Tibial artery (tissue), 4 donors: ENCODE measurements around the gene LYPD3.
"Not testable (repeated sequence)": the region's sequence is repeated elsewhere in the genome, so short reads cannot be mapped to it uniquely, and the experiment has no call there.

Source experiments
- DNase-seq, 2 donors: peaks; one replicate each; pipeline ENCODE4 v3.0.0-alpha.2; 2019
- H3K27ac ChIP-seq, 2 donors: fragments of 200-600 bp; sonication (generic) in 1 of 2; 1 replicate in 1 of 2; 2 replicates in 1 of 2; pipeline ENCODE4 v1.5.1; 2018 to 2019; ENCODE audit warnings: mild to moderate bottlenecking in 1 of 2
- H3K27me3 ChIP-seq, 2 donors: fragments of 200-600 bp; sonication (generic) in 1 of 2; one replicate each; pipeline versions ENCODE4 v1.5.1 to v1.6.0; 2016 to 2019
- H3K36me3 ChIP-seq, 3 donors: fragments of 200-600 bp; sonication (generic) in 2 of 3; one replicate each; pipeline ENCODE4 v1.5.1; 2016 to 2019; ENCODE audit warnings: mild to moderate bottlenecking in 2 of 3
- H3K4me1 ChIP-seq, 4 donors: fragments of 200-600 bp; sonication (generic) in 2 of 4; 1 replicate in 3 of 4; 2 replicates in 1 of 4; pipeline ENCODE4 v1.5.1; 2016 to 2019
- H3K4me3 ChIP-seq, 2 donors: fragments of 200-600 bp; sonication (generic) in 1 of 2; 1 replicate in 1 of 2; 2 replicates in 1 of 2; pipeline ENCODE4 v1.5.1; 2018 to 2019; ENCODE audit warnings: mild to moderate bottlenecking in 2 of 2
- H3K9me3 ChIP-seq, 3 donors: fragments of 200-600 bp; sonication (generic) in 1 of 3; one replicate each; pipeline ENCODE4 v1.5.1; 2016 to 2019
- CTCF ChIP-seq, 2 experiments: fragments of 200-600 bp in 1 of 2; fragments of 450-650 bp in 1 of 2; IDR thresholded peaks; one replicate each; pipeline ENCODE4 v1.5.1; 2017 to 2019; ENCODE audit warnings: antibody characterized with exemption in 2 of 2, mild to moderate bottlenecking in 1 of 2, moderate library complexity in 1 of 2
- intact Hi-C: fragments of 100-400 bp; cut with DNase I; formaldehyde crosslinking; loops from one replicate; pipeline ENCODE4 v1.15.0; 2023; ENCODE audit warnings: low total_unique reads

The LYPD3 gene

GRCh38 chr19:43438291-43439031 is 26.9 kb downstream of the LYPD3 start:
- no peaks in the 10 kb centered on the region for H3K4me1 ChIP-seq
- TF ChIP-seq CTCF (IDR thresholded peaks at IDR 0.05), result no peak
- H3K27me3 ChIP-seq, result peaks cover 0 to 5% of the 10 kb centered on the region in 2 donors
- no peak for DNase-seq
- H3K4me3 ChIP-seq, result no peak overlapping the region
- H3K36me3 ChIP-seq, result no peaks in the 10 kb centered on the region
- H3K27ac ChIP-seq, result no peak overlapping the region
- intact Hi-C loops, result no loop called here
- H3K9me3 ChIP-seq, result no peaks in the 10 kb centered on the region

- no peak overlapping the region for H3K4me3 ChIP-seq
- no peak for TF ChIP-seq CTCF (IDR thresholded peaks at IDR 0.05)
- no peak overlapping the region for H3K27ac ChIP-seq
- DNase-seq, result no peak
- H3K27me3 ChIP-seq, result peaks cover 0 to 5% of the 10 kb centered on the region in 2 donors
- H3K36me3 ChIP-seq, result no peaks in the 10 kb centered on the region
- H3K4me1 ChIP-seq, result no peaks in the 10 kb centered on the region
- intact Hi-C loops, result no loop called here
- H3K9me3 ChIP-seq, result no peaks in the 10 kb centered on the region
Observed at GRCh38 chr19:43437712-43438111, 27.7 kb downstream of the LYPD3 start.

GRCh38 chr19:43437284-43437683 is 28.1 kb downstream of the LYPD3 start:
- H3K9me3 ChIP-seq, H3K36me3 ChIP-seq, H3K4me1 ChIP-seq, DNase-seq, H3K27me3 ChIP-seq, intact Hi-C loops, H3K27ac ChIP-seq, H3K4me3 ChIP-seq: not testable (repeated sequence)

- Histone ChIP-seq H3K36me3 (no peaks in the 10 kb centered on the region), H3K27ac (no peak overlapping the region), H3K4me3 (no peak overlapping the region), H3K4me1 (no peaks in the 10 kb centered on the region), H3K9me3 (no peaks in the 10 kb centered on the region), H3K27me3 (peaks cover 0 to 5% of the 10 kb centered on the region in 2 donors)
- no peak for TF ChIP-seq CTCF (IDR thresholded peaks at IDR 0.05)
- DNase-seq, result no peak
- intact Hi-C loops, result no loop called here
Observed at GRCh38 chr19:43435775-43436174, 29.6 kb downstream of the LYPD3 start.

GRCh38 chr19:43433689-43434088 is 31.7 kb downstream of the LYPD3 start:
- no peak for TF ChIP-seq CTCF (IDR thresholded peaks at IDR 0.05)
- Histone ChIP-seq H3K27ac (no peak overlapping the region), H3K36me3 (no peaks in the 10 kb centered on the region), H3K9me3 (no peaks in the 10 kb centered on the region), H3K27me3 (peaks cover 0 to 5% of the 10 kb centered on the region in 2 donors), H3K4me1 (no peaks in the 10 kb centered on the region), H3K4me3 (no peak overlapping the region)
- intact Hi-C loops, result no loop called here
- no peak for DNase-seq

- Histone ChIP-seq H3K27me3 (peaks cover 0 to 5% of the 10 kb centered on the region in 2 donors), H3K4me1 (no peaks in the 10 kb centered on the region), H3K27ac (no peak overlapping the region), H3K36me3 (no peaks in the 10 kb centered on the region), H3K9me3 (no peaks in the 10 kb centered on the region), H3K4me3 (no peak overlapping the region)
- intact Hi-C loops, result no loop called here
- DNase-seq, result no peak
- TF ChIP-seq CTCF (IDR thresholded peaks at IDR 0.05), result no peak
Observed at GRCh38 chr19:43433358-43433673, 32.1 kb downstream of the LYPD3 start.
